Loucy (cell line): ENCODE results near the gene SLC25A53.

ENCODE experiments used
- EZH2phosphoT487 ChIP-seq: fragments of 200-600 bp; IDR thresholded peaks from 2 replicates; pipeline ENCODE4 v1.6.1; 2018; ENCODE audit warnings: antibody characterized with exemption, mild to moderate bottlenecking, moderate library complexity, borderline replicate concordance
- TF ChIP-seq, protein P1 (sequence below): fragments of 200-600 bp; sonication (generic); conservative IDR thresholded peaks from 2 replicates; pipeline ENCODE4 v1.5.1; 2014; ENCODE audit warnings: mild to moderate bottlenecking, antibody characterized with exemption, low read length

DNA sequence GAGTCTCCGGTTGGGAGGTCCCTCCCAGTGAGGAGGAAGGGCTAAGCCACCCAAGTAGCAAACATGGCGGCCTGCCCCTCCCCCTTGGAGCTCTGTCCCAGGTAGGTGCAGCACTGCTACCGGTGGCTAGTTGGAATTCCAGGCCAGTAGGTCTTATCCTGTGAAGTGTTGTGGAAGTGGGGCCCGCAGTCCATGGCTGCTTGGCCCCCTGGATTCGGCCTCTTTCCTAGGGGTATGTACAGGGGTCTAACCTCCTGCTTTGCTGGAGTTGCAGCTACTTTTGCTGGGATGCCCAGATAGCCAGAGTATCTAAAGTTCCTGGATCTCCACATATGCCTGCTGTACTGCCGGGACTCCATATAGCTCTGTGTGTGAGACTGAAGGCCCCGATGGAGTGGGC is 70.9 kb downstream of the SLC25A53 start:
- TF ChIP-seq, protein P1, sequence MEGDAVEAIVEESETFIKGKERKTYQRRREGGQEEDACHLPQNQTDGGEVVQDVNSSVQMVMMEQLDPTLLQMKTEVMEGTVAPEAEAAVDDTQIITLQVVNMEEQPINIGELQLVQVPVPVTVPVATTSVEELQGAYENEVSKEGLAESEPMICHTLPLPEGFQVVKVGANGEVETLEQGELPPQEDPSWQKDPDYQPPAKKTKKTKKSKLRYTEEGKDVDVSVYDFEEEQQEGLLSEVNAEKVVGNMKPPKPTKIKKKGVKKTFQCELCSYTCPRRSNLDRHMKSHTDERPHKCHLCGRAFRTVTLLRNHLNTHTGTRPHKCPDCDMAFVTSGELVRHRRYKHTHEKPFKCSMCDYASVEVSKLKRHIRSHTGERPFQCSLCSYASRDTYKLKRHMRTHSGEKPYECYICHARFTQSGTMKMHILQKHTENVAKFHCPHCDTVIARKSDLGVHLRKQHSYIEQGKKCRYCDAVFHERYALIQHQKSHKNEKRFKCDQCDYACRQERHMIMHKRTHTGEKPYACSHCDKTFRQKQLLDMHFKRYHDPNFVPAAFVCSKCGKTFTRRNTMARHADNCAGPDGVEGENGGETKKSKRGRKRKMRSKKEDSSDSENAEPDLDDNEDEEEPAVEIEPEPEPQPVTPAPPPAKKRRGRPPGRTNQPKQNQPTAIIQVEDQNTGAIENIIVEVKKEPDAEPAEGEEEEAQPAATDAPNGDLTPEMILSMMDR: no peak
- no peak for TF ChIP-seq EZH2phosphoT487
